GM12864 (cell line): ENCODE measurements around the gene SH3GL3.

Source experiments
- DNase-seq: peaks from one replicate; pipeline ENCODE4 v3.0.0-alpha.2; 2011; ENCODE audit warnings: low read depth
- H3K4me3 ChIP-seq: 2 replicates; pipeline ENCODE4 v1.5.1; 2011; ENCODE audit warnings: mild to moderate bottlenecking, low read depth, low read length, control low read depth
- TF ChIP-seq, protein P1 (sequence below): IDR thresholded peaks from 2 replicates; pipeline ENCODE4 v1.5.1; 2011; ENCODE audit warnings: low read depth, mild to moderate bottlenecking, moderate library complexity, low read length, control low read depth, inconsistent platforms; ENCODE audit errors: missing control alignments

Gene SH3GL3

DNA sequence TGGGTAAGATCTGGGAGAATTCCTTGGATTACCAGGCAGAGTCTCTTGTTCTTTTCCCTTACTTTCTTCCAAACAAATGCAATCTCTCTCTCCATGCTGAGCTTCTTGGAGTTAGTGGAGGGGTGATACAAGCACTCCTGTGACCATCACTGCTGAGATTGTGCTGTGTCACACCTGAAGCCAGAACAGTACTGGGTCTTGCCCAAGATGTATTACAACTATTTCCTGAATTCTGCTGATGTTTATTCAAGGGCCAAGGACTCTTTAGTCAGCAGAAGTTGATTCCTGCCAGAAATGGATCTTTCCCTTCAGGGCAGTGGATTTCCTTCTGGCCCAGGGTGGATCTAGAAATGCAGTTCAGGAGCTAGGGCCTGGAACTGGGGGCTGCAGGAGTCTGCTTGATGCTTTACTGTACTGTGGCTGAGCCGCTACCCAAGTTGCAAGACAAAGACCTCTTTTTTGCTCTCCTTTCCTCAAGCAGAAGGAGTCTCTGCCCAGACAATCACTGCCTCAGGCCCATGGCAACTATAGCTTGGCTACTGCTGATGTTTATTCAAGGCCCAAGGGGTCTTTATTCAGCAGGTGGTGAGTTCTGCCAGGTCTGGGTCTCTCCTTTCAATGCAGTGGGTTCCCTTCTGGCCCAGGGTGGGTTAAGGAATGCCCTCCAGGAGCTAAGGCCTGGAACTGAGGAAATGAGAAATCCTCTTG lies 98.8 kb downstream of the SH3GL3 start:
- DNase-seq, result no peak
- TF ChIP-seq, protein P1, sequence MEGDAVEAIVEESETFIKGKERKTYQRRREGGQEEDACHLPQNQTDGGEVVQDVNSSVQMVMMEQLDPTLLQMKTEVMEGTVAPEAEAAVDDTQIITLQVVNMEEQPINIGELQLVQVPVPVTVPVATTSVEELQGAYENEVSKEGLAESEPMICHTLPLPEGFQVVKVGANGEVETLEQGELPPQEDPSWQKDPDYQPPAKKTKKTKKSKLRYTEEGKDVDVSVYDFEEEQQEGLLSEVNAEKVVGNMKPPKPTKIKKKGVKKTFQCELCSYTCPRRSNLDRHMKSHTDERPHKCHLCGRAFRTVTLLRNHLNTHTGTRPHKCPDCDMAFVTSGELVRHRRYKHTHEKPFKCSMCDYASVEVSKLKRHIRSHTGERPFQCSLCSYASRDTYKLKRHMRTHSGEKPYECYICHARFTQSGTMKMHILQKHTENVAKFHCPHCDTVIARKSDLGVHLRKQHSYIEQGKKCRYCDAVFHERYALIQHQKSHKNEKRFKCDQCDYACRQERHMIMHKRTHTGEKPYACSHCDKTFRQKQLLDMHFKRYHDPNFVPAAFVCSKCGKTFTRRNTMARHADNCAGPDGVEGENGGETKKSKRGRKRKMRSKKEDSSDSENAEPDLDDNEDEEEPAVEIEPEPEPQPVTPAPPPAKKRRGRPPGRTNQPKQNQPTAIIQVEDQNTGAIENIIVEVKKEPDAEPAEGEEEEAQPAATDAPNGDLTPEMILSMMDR, result no peak
- H3K4me3 ChIP-seq, result no peak overlapping the region

DNA sequence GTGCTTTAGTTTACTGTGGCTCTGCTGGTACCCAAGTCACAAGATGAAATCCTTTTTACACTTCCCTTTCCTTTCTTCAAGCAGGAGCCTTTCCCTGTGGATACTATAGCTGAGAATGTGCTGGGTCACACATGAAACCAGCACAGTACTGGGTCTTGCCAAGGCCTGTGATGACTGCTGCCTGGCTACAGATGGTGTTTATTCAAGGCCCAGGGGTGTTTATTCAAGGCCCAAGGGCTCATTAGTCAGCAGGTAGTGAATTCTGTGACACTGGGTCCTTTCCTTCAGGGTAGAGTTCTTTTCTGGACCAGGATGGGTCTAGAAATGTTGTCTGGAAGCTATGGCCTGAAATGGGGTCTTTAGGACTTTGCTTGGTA lies 99.4 kb downstream of the SH3GL3 start:
- no peak for DNase-seq
- H3K4me3 ChIP-seq, result no peak overlapping the region
- TF ChIP-seq, protein P1, result no peak

DNA sequence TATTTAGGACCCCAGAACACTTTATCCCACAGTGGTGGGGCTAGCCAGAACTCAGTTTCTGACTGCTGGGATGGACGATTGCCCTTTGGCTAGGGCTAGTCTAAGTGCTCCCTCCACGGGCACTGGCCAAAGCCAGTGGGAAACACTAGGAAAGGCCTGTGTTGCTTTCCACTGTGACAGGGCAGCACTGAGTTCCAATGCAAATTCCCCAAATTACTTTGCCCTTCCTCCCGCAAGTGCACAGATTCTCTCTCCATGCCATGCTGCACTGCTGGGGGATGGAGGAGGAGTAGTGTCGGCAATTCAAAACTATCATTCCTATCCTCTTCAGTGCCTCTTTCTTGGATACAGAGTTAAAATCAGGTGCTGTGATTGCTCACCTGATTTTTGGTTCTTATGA lies 100.0 kb downstream of the SH3GL3 start:
- no peak for DNase-seq
- TF ChIP-seq, protein P1, result no peak
- H3K4me3 ChIP-seq, result no peak overlapping the region

DNA sequence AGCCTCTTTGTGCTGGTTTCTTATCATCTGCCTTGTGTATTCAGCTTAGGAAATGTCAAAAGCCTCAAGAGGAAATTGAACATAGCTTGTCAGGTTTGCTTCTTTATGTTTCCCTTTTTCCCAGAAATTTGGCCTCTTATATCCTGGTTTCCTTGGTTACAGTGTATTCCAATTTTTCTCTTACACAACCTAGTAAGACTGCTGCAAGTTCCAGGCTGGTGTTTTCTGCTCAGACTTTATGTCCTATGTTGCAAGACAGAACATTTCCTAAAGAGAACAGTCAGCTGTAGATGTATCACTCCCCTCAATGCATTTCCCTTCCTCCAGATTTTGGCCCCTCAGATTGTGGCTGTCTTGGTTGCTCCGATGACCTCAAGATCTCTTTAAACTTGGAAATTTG lies 102.5 kb downstream of the SH3GL3 start:
- TF ChIP-seq, protein P1, result no peak
- H3K4me3 ChIP-seq, result no peak overlapping the region
- no peak for DNase-seq

DNA sequence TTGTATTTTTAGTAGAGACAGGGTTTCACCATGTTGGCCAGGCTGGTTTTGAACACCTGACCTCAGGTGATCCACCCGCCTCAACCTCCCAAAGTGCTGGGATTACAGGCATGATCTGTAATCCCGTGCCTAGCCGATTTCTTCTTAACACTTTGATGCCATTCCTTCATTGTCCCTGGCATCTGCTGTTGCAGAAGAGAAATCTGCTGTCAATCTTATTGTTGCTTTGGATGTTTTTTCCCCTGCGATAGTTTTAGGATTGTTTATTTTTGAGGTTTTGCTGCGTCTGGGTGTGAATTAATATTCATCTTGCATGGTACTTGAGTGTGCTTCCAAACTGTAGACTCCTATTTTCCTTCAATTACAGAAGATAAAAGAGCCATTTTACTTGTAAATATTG lies 107.4 kb downstream of the SH3GL3 start:
- no peak for DNase-seq
- TF ChIP-seq, protein P1, result no peak
- no peak overlapping the region for H3K4me3 ChIP-seq

DNA sequence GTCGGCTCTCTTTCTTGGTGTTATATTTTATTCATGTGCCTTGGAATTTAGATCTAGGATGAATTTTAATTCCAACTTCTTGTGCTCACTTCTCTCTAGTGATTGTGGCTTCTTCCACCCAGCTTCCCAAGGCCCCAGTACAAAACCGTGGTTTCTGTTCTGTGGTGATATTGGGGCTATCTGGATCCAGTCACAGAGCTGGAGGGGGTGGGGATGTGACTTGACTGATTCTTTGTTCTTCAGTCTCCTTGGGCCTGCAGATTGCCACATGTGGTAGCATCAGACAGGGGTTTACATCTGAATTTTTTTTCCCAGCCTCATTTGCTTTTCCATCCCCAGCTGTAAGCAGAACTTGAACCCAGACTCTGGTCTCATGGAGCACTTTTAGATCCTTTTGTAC lies 108.2 kb downstream of the SH3GL3 start:
- TF ChIP-seq, protein P1, result no peak
- H3K4me3 ChIP-seq, result no peak overlapping the region
- DNase-seq, result no peak

DNA sequence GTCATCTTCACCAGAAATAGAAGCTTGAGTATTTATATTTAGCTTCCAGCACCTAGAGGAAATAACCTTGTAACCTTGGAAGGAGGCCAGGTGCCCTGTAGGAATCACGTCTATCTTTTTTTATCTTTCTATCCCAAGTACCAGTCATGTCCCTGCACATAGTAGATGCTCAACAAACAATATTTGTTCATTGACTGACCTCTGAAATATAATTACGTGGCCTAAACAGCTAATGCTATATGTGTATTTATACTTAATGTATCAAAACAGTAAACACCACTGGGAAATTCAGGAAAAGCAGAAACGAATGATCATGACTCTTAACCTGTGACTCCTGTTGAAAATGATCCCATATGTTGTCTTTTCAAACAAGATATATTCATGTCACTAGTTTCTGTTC lies 108.9 kb downstream of the SH3GL3 start:
- no peak overlapping the region for H3K4me3 ChIP-seq
- DNase-seq, result no peak
- TF ChIP-seq, protein P1, result no peak
